Calu3 (cell line): ENCODE results near the gene PATZ1. TPM values are rescaled to one million over a fixed set of nuclear protein-coding genes. Genes with fewer than 3 reads are reported as not detected.
A peak's percentile ranks its signal among the peaks of the same experiment; 100 is the strongest.

Experiments used
- BruUV-seq: library from RNA; stranded (reverse); fragments of 400-500 nt; replicated peaks from 2 replicates; lab custom pipeline; 2021; lab: Mats Ljungman, UMichigan
- CTCF ChIA-PET: fragments of 300-600 bp; sonication (Branson Sonifier 250); formaldehyde crosslinking; loops from one replicate; lab custom pipeline; 2022; ENCODE audit warnings: antibody characterized with exemption; lab: Charles Lee
- DNase-seq: peaks from one replicate; pipeline ENCODE4 v3.0.0; 2022
- H3K27ac Mint-ChIP-seq: one replicate; pipeline ENCODE4 v1.8.0; 2022; ENCODE audit warnings: mixed read lengths; ENCODE audit not compliant: unreplicated experiment
- H3K27me3 Mint-ChIP-seq: one replicate; pipeline ENCODE4 v1.8.0; 2022; ENCODE audit warnings: mixed read lengths; ENCODE audit not compliant: unreplicated experiment
- H3K36me3 Mint-ChIP-seq: one replicate; pipeline ENCODE4 v1.8.0; 2022; ENCODE audit warnings: mild to moderate bottlenecking, moderate library complexity, mixed read lengths; ENCODE audit not compliant: insufficient read depth, unreplicated experiment
- H3K4me1 Mint-ChIP-seq: one replicate; pipeline ENCODE4 v1.8.0; 2022; ENCODE audit warnings: mild to moderate bottlenecking, low read depth, mixed read lengths; ENCODE audit not compliant: unreplicated experiment
- H3K4me3 Mint-ChIP-seq: one replicate; pipeline ENCODE4 v1.8.0; 2022; ENCODE audit warnings: mild to moderate bottlenecking, low read depth, moderate library complexity, mixed read lengths; ENCODE audit not compliant: unreplicated experiment
- H3K9me3 Mint-ChIP-seq: one replicate; pipeline ENCODE4 v1.8.0; 2022; ENCODE audit warnings: low read depth, mixed read lengths; ENCODE audit not compliant: unreplicated experiment
- CTCF ChIP-seq: fragments of 200-600 bp; IDR thresholded peaks from one replicate; pipeline ENCODE4 v1.8.0; 2022; ENCODE audit warnings: antibody characterized with exemption; ENCODE audit not compliant: unreplicated experiment
- intact Hi-C: fragments of 100-400 bp; cut with micrococcal nuclease; formaldehyde crosslinking; loops from one replicate; pipeline ENCODE4 v1.10.0; 2022; ENCODE audit not compliant: unreplicated experiment
- total RNA-seq: library from RNA; stranded (reverse); gene quantifications from 2 replicates; pipeline ENCODE4 v1.2.3, GENCODE V29; 2022

The PATZ1 gene
- total RNA-seq, 1 experiment from 2014 or later, result 35.0 TPM

GRCh38 chr22:31345331-31346254 is 553 bp downstream of the PATZ1 start:
- H3K4me1 Mint-ChIP-seq, result peaks cover 55% of the 10 kb centered on the region
- CTCF ChIA-PET, result interaction anchor here (1.6 kb wide), 1 partner anchor 32 kb away, joined by 5 read pairs; no protein-coding TSS in a partner anchor
- H3K9me3 Mint-ChIP-seq, result no peaks in the 10 kb centered on the region
- H3K27me3 Mint-ChIP-seq, result no peaks in the 10 kb centered on the region
- peak overlapping the region; percentile 81 for H3K4me3 Mint-ChIP-seq
- H3K36me3 Mint-ChIP-seq, result peaks cover 71% of the 10 kb centered on the region
- peak overlapping the region; percentile 58 for H3K27ac Mint-ChIP-seq
- peak; percentile 88 for DNase-seq
- intact Hi-C loops, result no loop called here
- peak; percentile 95 for TF ChIP-seq CTCF
- no TSS peak for BruUV-seq

- CTCF ChIA-PET, result no interaction called here
- Mint-ChIP-seq H3K27ac (peak overlapping the region; percentile 93), H3K9me3 (no peaks in the 10 kb centered on the region), H3K4me1 (peaks cover 58% of the 10 kb centered on the region), H3K36me3 (peaks cover 79% of the 10 kb centered on the region), H3K4me3 (peak overlapping the region; percentile 81), H3K27me3 (no peaks in the 10 kb centered on the region)
- BruUV-seq, result TSS peak; percentile 40
- intact Hi-C loops, result no loop called here
- no peak for TF ChIP-seq CTCF
- DNase-seq, result no peak
These were observed 1.4 kb downstream of the PATZ1 start for GRCh38 chr22:31344578-31345330.

- DNase-seq, result no peak
- intact Hi-C loops, result no loop called here
- H3K36me3 Mint-ChIP-seq, result peaks cover 81% of the 10 kb centered on the region
- no TSS peak for BruUV-seq
- CTCF ChIA-PET, result no interaction called here
- TF ChIP-seq CTCF, result no peak
- peak overlapping the region; percentile 93 for H3K27ac Mint-ChIP-seq
- H3K4me1 Mint-ChIP-seq, result peaks cover 62% of the 10 kb centered on the region
- no peaks in the 10 kb centered on the region for H3K9me3 Mint-ChIP-seq
- H3K27me3 Mint-ChIP-seq, result no peaks in the 10 kb centered on the region
- H3K4me3 Mint-ChIP-seq, result peak overlapping the region; percentile 81
These were observed 1.9 kb downstream of the PATZ1 start for GRCh38 chr22:31344256-31344577.

- no TSS peak for BruUV-seq
- H3K36me3 Mint-ChIP-seq, result peaks cover 81% of the 10 kb centered on the region
- intact Hi-C loops, result no loop called here
- no peaks in the 10 kb centered on the region for H3K9me3 Mint-ChIP-seq
- H3K4me3 Mint-ChIP-seq, result peak overlapping the region; percentile 81
- H3K27ac Mint-ChIP-seq, result peak overlapping the region; percentile 93
- CTCF ChIA-PET, result interaction anchor here (0.6 to 1.3 kb wide), 4 partner anchors 22 to 52 kb away, joined by 3 to 7 read pairs (median 6); partner anchors contain the start of gene PIK3IP1
- H3K27me3 Mint-ChIP-seq, result no peaks in the 10 kb centered on the region
- TF ChIP-seq CTCF, result no peak
- peak; percentile 96 for DNase-seq
- peaks cover 66% of the 10 kb centered on the region for H3K4me1 Mint-ChIP-seq
These were observed 2.6 kb downstream of the PATZ1 start for GRCh38 chr22:31343235-31344191.
